Gastrocnemius medialis (tissue), 4 donors: ENCODE measurements around the gene CNOT10.

ENCODE experiments used
- POLR2A ChIP-seq, 2 donors: fragments of 450-650 bp; IDR thresholded peaks; one replicate each; pipeline ENCODE4 v1.6.1; 2017; ENCODE audit warnings: antibody characterized with exemption in 2 of 2, mild to moderate bottlenecking in 2 of 2, moderate library complexity in 2 of 2
- TF ChIP-seq, protein P1 (sequence below), 5 experiments: fragments of 450-650 bp in 3 of 5; fragments of 200-600 bp in 2 of 5; sonication (generic) in 2 of 5; IDR thresholded peaks in 4 of 5; conservative IDR thresholded peaks in 1 of 5; 1 replicate in 4 of 5; 2 replicates in 1 of 5; pipeline ENCODE4 v1.5.1; 2016 to 2019; ENCODE audit warnings: antibody characterized with exemption in 5 of 5, mild to moderate bottlenecking in 3 of 5, moderate library complexity in 3 of 5

DNA sequence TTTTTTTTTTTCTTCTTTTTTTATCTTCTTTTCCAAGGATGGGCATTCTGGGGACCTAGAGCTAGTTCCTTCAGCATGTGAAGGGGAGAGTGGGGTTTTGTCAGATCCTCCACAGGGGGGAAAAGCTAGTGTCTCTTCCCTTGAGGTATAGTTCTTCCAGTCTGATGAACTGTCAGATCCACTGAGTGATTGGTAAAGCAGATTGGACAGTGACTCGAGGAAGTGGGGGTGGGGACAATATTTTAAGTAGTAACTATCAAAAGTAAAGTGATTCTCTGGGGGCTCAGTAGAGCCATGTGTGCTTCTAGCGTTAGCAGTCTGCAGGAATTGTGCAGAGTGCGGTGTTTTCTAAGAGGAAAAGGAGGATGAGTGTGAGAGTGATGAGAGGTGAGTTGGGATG is 70.8 kb downstream of the CNOT10 start:
- TF ChIP-seq POLR2A (IDR thresholded peaks at IDR 0.05) = no peak
- TF ChIP-seq, protein P1, sequence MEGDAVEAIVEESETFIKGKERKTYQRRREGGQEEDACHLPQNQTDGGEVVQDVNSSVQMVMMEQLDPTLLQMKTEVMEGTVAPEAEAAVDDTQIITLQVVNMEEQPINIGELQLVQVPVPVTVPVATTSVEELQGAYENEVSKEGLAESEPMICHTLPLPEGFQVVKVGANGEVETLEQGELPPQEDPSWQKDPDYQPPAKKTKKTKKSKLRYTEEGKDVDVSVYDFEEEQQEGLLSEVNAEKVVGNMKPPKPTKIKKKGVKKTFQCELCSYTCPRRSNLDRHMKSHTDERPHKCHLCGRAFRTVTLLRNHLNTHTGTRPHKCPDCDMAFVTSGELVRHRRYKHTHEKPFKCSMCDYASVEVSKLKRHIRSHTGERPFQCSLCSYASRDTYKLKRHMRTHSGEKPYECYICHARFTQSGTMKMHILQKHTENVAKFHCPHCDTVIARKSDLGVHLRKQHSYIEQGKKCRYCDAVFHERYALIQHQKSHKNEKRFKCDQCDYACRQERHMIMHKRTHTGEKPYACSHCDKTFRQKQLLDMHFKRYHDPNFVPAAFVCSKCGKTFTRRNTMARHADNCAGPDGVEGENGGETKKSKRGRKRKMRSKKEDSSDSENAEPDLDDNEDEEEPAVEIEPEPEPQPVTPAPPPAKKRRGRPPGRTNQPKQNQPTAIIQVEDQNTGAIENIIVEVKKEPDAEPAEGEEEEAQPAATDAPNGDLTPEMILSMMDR (IDR thresholded peaks at IDR 0.05 in 4 of 5, conservative IDR thresholded peaks at IDR 0.05 in 1 of 5) = no peak
